GM18502 (cell line): ENCODE measurements around the gene POLDIP2.

Source experiments
- ATAC-seq: cut with Tn5 transposase; IDR thresholded peaks from one replicate; pipeline ENCODE4 v1.9.1; 2021; ENCODE audit warnings: mild to moderate bottlenecking; ENCODE audit not compliant: unreplicated experiment, poor library complexity

POLDIP2 gene

GRCh38 chr17:28390563-28390962 lies 33.2 kb upstream of the POLDIP2 start:
- ATAC-seq, result no peak

- no peak for ATAC-seq
Measured at GRCh38 chr17:28390141-28390540, 32.8 kb upstream of the POLDIP2 start.

- no peak for ATAC-seq
Measured at GRCh38 chr17:28388106-28388505, 30.8 kb upstream of the POLDIP2 start.

GRCh38 chr17:28386391-28386790 lies 29.1 kb upstream of the POLDIP2 start:
- no peak for ATAC-seq

- no peak for ATAC-seq
Measured at GRCh38 chr17:28385406-28385805, 28.1 kb upstream of the POLDIP2 start.

GRCh38 chr17:28385037-28385400 lies 27.7 kb upstream of the POLDIP2 start:
- peak; percentile 43 for ATAC-seq

- ATAC-seq, result peak; percentile 81
Measured at GRCh38 chr17:28384281-28385036, 27.1 kb upstream of the POLDIP2 start.

GRCh38 chr17:28381141-28381825 lies 24.0 kb upstream of the POLDIP2 start:
- ATAC-seq, result no peak

- no peak for ATAC-seq
Measured at GRCh38 chr17:28379814-28380801, 22.8 kb upstream of the POLDIP2 start.

- no peak for ATAC-seq
Measured at GRCh38 chr17:28372945-28373274, 15.6 kb upstream of the POLDIP2 start.

GRCh38 chr17:28372203-28372944 lies 15.0 kb upstream of the POLDIP2 start:
- peak; percentile 23 for ATAC-seq

GRCh38 chr17:28371245-28372202 lies 14.2 kb upstream of the POLDIP2 start, which contains the start of gene SARM1:
SARM1 (plus strand) TSS chr17:28371694; CDS start chr17:28372033, 339 bp downstream.
- peak; percentile 87 for ATAC-seq

GRCh38 chr17:28370744-28371103 lies 13.4 kb upstream of the POLDIP2 start:
- ATAC-seq, result no peak

- no peak for ATAC-seq
Measured at GRCh38 chr17:28370035-28370743, 12.9 kb upstream of the POLDIP2 start, which contains the start of gene VTN. VTN (minus strand) TSS chr17:28370307; CDS start chr17:28370203, 104 bp downstream.

GRCh38 chr17:28369684-28370034 lies 12.3 kb upstream of the POLDIP2 start:
- no peak for ATAC-seq

- no peak for ATAC-seq
Measured at GRCh38 chr17:28368915-28369683, 11.8 kb upstream of the POLDIP2 start.

- ATAC-seq, result no peak
Measured at GRCh38 chr17:28368306-28368831, 11.0 kb upstream of the POLDIP2 start.
